HEK293 (cell line): Measurements from ENCODE around the gene RNF39.
A peak's percentile ranks its signal among the peaks of the same experiment; 100 is the strongest.

ENCODE experiments used
- CTCF ChIA-PET: fragments of 350-600 bp; formaldehyde crosslinking; extraction: SDS; loops from one replicate; lab custom pipeline; 2021; ENCODE audit warnings: antibody characterized with exemption; lab: Yijun Ruan, JAX
- POLR2A ChIA-PET: fragments of 300-600 bp; formaldehyde crosslinking; extraction: SDS; loops from one replicate; lab custom pipeline; 2020; ENCODE audit warnings: antibody characterized with exemption, inconsistent platforms; lab: Yijun Ruan, JAX
- H3K27ac ChIP-seq: fragments of 200-500 bp; sonication (Bioruptor generic); 2 replicates; pipeline ENCODE4 v1.5.1; 2014; ENCODE audit warnings: low read depth, low read length, control low read depth, inconsistent platforms; ENCODE audit errors: extremely low read depth
- H3K36me3 ChIP-seq, 2 experiments: fragments of 200-500 bp in 1 of 2; sonication (Bioruptor generic) in 1 of 2; 1 replicate in 1 of 2; 2 replicates in 1 of 2; pipeline ENCODE4 v1.5.1; 2014 to 2017; ENCODE audit warnings: inconsistent platforms in 2 of 2, low read length in 2 of 2; ENCODE audit not compliant: control insufficient read depth in 2 of 2, insufficient read depth in 1 of 2
- H3K4me1 ChIP-seq: fragments of 200-500 bp; sonication (Bioruptor generic); 2 replicates; pipeline ENCODE4 v1.5.1; 2014; ENCODE audit warnings: mild to moderate bottlenecking, low read length, inconsistent platforms; ENCODE audit not compliant: control insufficient read depth, insufficient read depth
- H3K4me3 ChIP-seq: 2 replicates; pipeline ENCODE4 v1.5.1; 2011; ENCODE audit warnings: low read depth, mild to moderate bottlenecking, control low read depth, low read length, moderate library complexity
- H3K9me3 ChIP-seq: fragments of 200-500 bp; sonication (Bioruptor generic); 2 replicates; pipeline ENCODE4 v1.5.1; 2014; ENCODE audit warnings: low read depth, low read length, inconsistent platforms; ENCODE audit not compliant: control insufficient read depth, insufficient read depth
- ATF2 ChIP-seq: fragments of 450-650 bp; formaldehyde crosslinking; IDR thresholded peaks from 2 replicates; pipeline ENCODE4 v1.5.1; 2016; ENCODE audit warnings: missing biosample characterization, missing genetic modification characterization, low read depth
- BCL11A ChIP-seq: fragments of 450-650 bp; formaldehyde crosslinking; IDR thresholded peaks from 2 replicates; pipeline ENCODE4 v1.5.1; 2016; ENCODE audit warnings: low read depth, missing biosample characterization, missing genetic modification characterization
- PRDM2 ChIP-seq: fragments of 450-650 bp; formaldehyde crosslinking; IDR thresholded peaks from 2 replicates; pipeline ENCODE4 v1.5.1; 2016; ENCODE audit warnings: missing biosample characterization, missing genetic modification characterization, borderline replicate concordance
- WT1 ChIP-seq: fragments of 450-650 bp; formaldehyde crosslinking; IDR thresholded peaks from 2 replicates; pipeline ENCODE4 v1.5.1; 2016; ENCODE audit warnings: missing biosample characterization, missing genetic modification characterization
- ZNF138 ChIP-seq: fragments of 450-650 bp; formaldehyde crosslinking; IDR thresholded peaks from 2 replicates; pipeline ENCODE4 v1.5.1; 2016; ENCODE audit warnings: missing biosample characterization, missing genetic modification characterization, borderline replicate concordance
- ZNF341 ChIP-seq: fragments of 450-650 bp; formaldehyde crosslinking; IDR thresholded peaks from 2 replicates; pipeline ENCODE4; 2016; ENCODE audit warnings: low read depth, missing biosample characterization, missing genetic modification characterization
- ZNF366 ChIP-seq: fragments of 450-650 bp; formaldehyde crosslinking; conservative IDR thresholded peaks from 2 replicates; pipeline ENCODE4 v1.5.1; 2016; ENCODE audit warnings: missing biosample characterization, missing genetic modification characterization
- ZNF654 ChIP-seq: fragments of 450-650 bp; formaldehyde crosslinking; IDR thresholded peaks from 2 replicates; pipeline ENCODE4 v1.5.1; 2016; ENCODE audit warnings: low read depth, missing biosample characterization, missing genetic modification characterization
- ZNF664 ChIP-seq: fragments of 450-650 bp; formaldehyde crosslinking; IDR thresholded peaks from 2 replicates; pipeline ENCODE4 v1.5.1; 2016; ENCODE audit warnings: missing biosample characterization, missing genetic modification characterization
- ZNF791 ChIP-seq: fragments of 450-650 bp; formaldehyde crosslinking; IDR thresholded peaks from 2 replicates; pipeline ENCODE4 v1.5.1; 2016; ENCODE audit warnings: missing biosample characterization, missing genetic modification characterization
- ZSCAN5A ChIP-seq: fragments of 450-650 bp; formaldehyde crosslinking; IDR thresholded peaks from 2 replicates; pipeline ENCODE4 v1.5.1; 2016; ENCODE audit warnings: missing biosample characterization, missing genetic modification characterization

RNF39 gene

GRCh38 chr6:30042914-30043313, 32.7 kb downstream of the RNF39 start:
- TF ChIP-seq PRDM2 (tag by site-specific recombination) = no peak
- TF ChIP-seq ZNF341 (tag by site-specific recombination) = 0 out of 2 replicates have a peak, but pooled peaks have one; percentile 1
- no peak for TF ChIP-seq ZNF138 (tag by site-specific recombination)
- H3K9me3 ChIP-seq = no peaks in the 10 kb centered on the region
- no peak overlapping the region for H3K27ac ChIP-seq
- ChIA-PET CTCF (interaction anchor here (0.7 to 1.1 kb wide), 2 partner anchors 11 to 60 kb away, joined by 3 read pairs; no protein-coding TSS in a partner anchor), POLR2A (interaction anchor here (1.9 kb wide), 1 partner anchor 18 kb away, joined by 9 read pairs; the partner anchor contains the start of gene POLR1H)
- H3K36me3 ChIP-seq = no peaks in the 10 kb centered on the region
- peaks cover 7% of the 10 kb centered on the region for H3K4me1 ChIP-seq
- H3K4me3 ChIP-seq = no peak overlapping the region

- no peaks in the 10 kb centered on the region for H3K36me3 ChIP-seq
- no peak overlapping the region for H3K27ac ChIP-seq
- peaks cover 7% of the 10 kb centered on the region for H3K4me1 ChIP-seq
- H3K9me3 ChIP-seq = no peaks in the 10 kb centered on the region
- POLR2A ChIA-PET = interaction anchor here (1.9 kb wide), 1 partner anchor 18 kb away, joined by 9 read pairs; the partner anchor contains the start of gene POLR1H
- CTCF ChIA-PET = interaction anchor here (0.7 to 2.5 kb wide), 4 partner anchors 10 to 196 kb away, joined by 3 to 14 read pairs (median 4); no protein-coding TSS in a partner anchor
- peak; percentile 49; the same call in 1 of the 2 replicates for TF ChIP-seq WT1 (tag by site-specific recombination)
- no peak for TF ChIP-seq BCL11A (tag by site-specific recombination)
- TF ChIP-seq ZNF791 (tag by site-specific recombination) = no peak
- TF ChIP-seq ZNF654 (tag by site-specific recombination) = no peak
- TF ChIP-seq ZNF664 (tag by site-specific recombination) = peak; percentile 63; the same call in 1 of the 2 replicates
- TF ChIP-seq ZSCAN5A (tag by site-specific recombination) = no peak
- TF ChIP-seq ZNF366 = no peak
- TF ChIP-seq ZNF341 (tag by site-specific recombination) = peak; percentile 65
- no peak overlapping the region for H3K4me3 ChIP-seq
These were observed 33.1 kb downstream of the RNF39 start for GRCh38 chr6:30042476-30042875.

GRCh38 chr6:30041821-30042220, 33.7 kb downstream of the RNF39 start:
- peak; percentile 24; the same call in 1 of the 2 replicates for TF ChIP-seq ATF2 (tag by site-specific recombination)
- no peak for TF ChIP-seq ZNF791 (tag by site-specific recombination)
- Histone ChIP-seq H3K36me3 (no peaks in the 10 kb centered on the region), H3K27ac (no peak overlapping the region), H3K4me1 (peaks cover 7% of the 10 kb centered on the region), H3K4me3 (no peak overlapping the region), H3K9me3 (no peaks in the 10 kb centered on the region)
- ChIA-PET CTCF (interaction anchor here (0.6 to 2.5 kb wide), 5 partner anchors 9 to 355 kb away, joined by 3 to 14 read pairs (median 4); no protein-coding TSS in a partner anchor), POLR2A (interaction anchor here (1.9 kb wide), 1 partner anchor 19 kb away, joined by 9 read pairs; the partner anchor contains the start of gene POLR1H)
